ENCODE data around the gene DYRK1B.

DNA sequence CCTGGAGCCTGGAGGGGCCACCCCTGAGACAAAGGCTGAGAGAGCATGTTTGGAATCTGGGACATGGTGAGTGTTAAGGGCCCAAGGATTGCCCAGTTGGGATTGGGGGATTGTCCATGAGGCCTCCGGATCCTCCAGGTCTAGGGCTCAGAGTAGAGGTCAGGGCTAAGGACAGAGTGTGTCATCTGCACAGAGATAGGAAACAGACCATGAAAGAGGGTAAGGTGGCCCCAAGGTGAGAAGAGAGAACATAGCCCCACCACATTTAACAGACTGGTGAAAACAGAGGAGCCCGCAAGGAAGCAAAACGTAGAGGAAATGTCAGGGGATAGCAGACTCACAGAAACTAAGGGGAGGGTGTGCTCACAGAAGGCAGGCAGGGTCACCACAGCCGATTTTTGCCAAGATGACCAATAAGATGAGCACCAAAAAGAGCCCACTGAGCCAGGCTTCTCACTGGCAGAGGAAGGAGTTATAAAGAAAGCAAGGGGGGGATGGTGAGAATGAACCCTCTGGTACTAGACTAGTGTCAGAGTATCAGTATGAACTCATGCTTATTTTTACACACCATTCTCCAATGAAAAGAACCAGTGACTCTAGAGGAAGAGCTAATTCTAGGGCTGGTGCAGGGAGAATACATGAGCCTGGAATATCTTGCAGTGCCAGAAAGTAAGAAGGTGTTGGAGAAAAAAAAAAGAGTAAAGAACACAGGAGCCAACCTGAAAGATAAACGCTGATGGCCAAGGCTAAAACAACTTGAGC lies 17.5 kb downstream of the DYRK1B start:
- TF ChIP-seq POLR2A (IDR thresholded peaks at IDR 0.05): no peak
- TF ChIP-seq, protein P1, sequence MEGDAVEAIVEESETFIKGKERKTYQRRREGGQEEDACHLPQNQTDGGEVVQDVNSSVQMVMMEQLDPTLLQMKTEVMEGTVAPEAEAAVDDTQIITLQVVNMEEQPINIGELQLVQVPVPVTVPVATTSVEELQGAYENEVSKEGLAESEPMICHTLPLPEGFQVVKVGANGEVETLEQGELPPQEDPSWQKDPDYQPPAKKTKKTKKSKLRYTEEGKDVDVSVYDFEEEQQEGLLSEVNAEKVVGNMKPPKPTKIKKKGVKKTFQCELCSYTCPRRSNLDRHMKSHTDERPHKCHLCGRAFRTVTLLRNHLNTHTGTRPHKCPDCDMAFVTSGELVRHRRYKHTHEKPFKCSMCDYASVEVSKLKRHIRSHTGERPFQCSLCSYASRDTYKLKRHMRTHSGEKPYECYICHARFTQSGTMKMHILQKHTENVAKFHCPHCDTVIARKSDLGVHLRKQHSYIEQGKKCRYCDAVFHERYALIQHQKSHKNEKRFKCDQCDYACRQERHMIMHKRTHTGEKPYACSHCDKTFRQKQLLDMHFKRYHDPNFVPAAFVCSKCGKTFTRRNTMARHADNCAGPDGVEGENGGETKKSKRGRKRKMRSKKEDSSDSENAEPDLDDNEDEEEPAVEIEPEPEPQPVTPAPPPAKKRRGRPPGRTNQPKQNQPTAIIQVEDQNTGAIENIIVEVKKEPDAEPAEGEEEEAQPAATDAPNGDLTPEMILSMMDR (IDR thresholded peaks at IDR 0.05): no peak
